ENCODE results near the gene NR1I3.
A peak's percentile ranks its signal among the peaks of the same experiment; 100 is the strongest.

Gene NR1I3

GRCh38 chr1:161192476-161193465 lies 45.2 kb downstream of the NR1I3 start:
- Histone ChIP-seq H3K79me1 (ENCODE audit: low read depth, low read length) (no peaks in the 10 kb centered on the region), H2AK5ac (ENCODE audit: low read depth, low read length) (no peak overlapping the region), H3K9me3 (replicated peaks in 1 of 2; ENCODE audit: control insufficient read depth in 2 of 2, insufficient read depth in 1 of 2, low read depth in 1 of 2, low read length in 2 of 2) (no peaks in the 10 kb centered on the region), H3K4me3 (ENCODE audit: low read length in 2 of 2) (no peak overlapping the region), H4K91ac (ENCODE audit: low read depth, low read length, poor library complexity) (no peak overlapping the region), H2BK120ac (ENCODE audit: low read depth, low read length) (no peak overlapping the region), H3K4me2 (ENCODE audit: insufficient read depth, low read length, poor library complexity, severe bottlenecking) (no peak overlapping the region), H2BK15ac (ENCODE audit: low read length) (peak overlapping the region; percentile 2), H3K27me3 (ENCODE audit: control insufficient read depth in 3 of 3, insufficient read depth in 3 of 3, low read depth in 1 of 3, low read length in 3 of 3) (no peaks in the 10 kb centered on the region), H3K23ac (ENCODE audit: low read depth, low read length, poor library complexity) (no peak overlapping the region), H3K4me1 (ENCODE audit: control insufficient read depth in 2 of 2, insufficient read depth in 1 of 2, low read depth in 1 of 2, low read length in 2 of 2) (peaks cover 9 to 12% of the 10 kb centered on the region in 2 donors), H4K8ac (ENCODE audit: low read depth, low read length) (no peak overlapping the region), H3K4ac (ENCODE audit: low read length) (no peak overlapping the region), H3K27ac (replicated peaks; ENCODE audit: low read length) (no peak overlapping the region), H2AFZ (ENCODE audit: low read length) (peak overlapping the region; percentile 88), H2BK5ac (ENCODE audit: low read length) (no peak overlapping the region), H2BK12ac (ENCODE audit: low read length) (no peak overlapping the region), H3K36me3 (replicated peaks in 1 of 2; ENCODE audit: control insufficient read depth in 2 of 2, insufficient read depth in 2 of 2, low read length in 2 of 2) (peaks cover 0 to 3% of the 10 kb centered on the region in 2 donors), H3K9ac (ENCODE audit: low read depth, low read length, poor library complexity) (no peak overlapping the region), H3K18ac (ENCODE audit: low read length) (no peak overlapping the region), H3K14ac (ENCODE audit: low read length) (no peak overlapping the region)
- DNase-seq (ENCODE audit: low spot score), result no peak
- no CpG with 5 or more reads among the region's 15 CpGs for WGBS, 2 donors (ENCODE audit: extremely low coverage in 2 of 2, insufficient read length in 2 of 2, insufficient replicate concordance in 1 of 2)

DNA sequence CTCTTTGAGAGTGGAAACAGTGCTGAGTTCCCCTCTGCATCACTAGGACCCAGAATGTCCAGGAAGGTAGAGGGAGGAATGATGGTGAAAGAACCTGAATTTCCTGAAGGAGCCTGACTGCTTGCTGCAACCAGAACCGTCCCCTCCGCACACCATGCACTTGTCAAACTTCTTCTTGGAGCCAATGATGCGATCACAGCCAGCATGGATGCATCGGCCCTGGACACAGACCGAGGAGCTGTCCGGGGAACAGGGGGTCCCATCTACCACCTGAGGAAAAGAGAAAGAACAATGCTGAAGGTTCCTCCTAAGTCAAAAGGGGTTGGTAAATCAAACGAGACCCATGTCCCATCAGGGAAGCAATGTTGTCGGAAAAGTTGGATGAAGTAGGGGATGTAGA lies 46.0 kb downstream of the NR1I3 start:
- Histone ChIP-seq H3K79me1 (ENCODE audit: low read depth, low read length) (no peaks in the 10 kb centered on the region), H2BK5ac (ENCODE audit: low read length) (no peak overlapping the region), H3K4me1 (ENCODE audit: control insufficient read depth in 2 of 2, insufficient read depth in 1 of 2, low read depth in 1 of 2, low read length in 2 of 2) (peaks cover 4 to 6% of the 10 kb centered on the region in 2 donors), H3K4me3 (ENCODE audit: low read length in 2 of 2) (no peak overlapping the region), H3K9me3 (replicated peaks in 1 of 2; ENCODE audit: control insufficient read depth in 2 of 2, insufficient read depth in 1 of 2, low read depth in 1 of 2, low read length in 2 of 2) (no peaks in the 10 kb centered on the region), H3K27me3 (ENCODE audit: control insufficient read depth in 3 of 3, insufficient read depth in 3 of 3, low read depth in 1 of 3, low read length in 3 of 3) (no peaks in the 10 kb centered on the region), H3K9ac (ENCODE audit: low read depth, low read length, poor library complexity) (no peak overlapping the region), H2AK5ac (ENCODE audit: low read depth, low read length) (no peak overlapping the region), H3K27ac (replicated peaks; ENCODE audit: low read length) (no peak overlapping the region), H3K14ac (ENCODE audit: low read length) (no peak overlapping the region), H2AFZ (ENCODE audit: low read length) (peak overlapping the region; percentile 27), H2BK120ac (ENCODE audit: low read depth, low read length) (no peak overlapping the region), H3K4me2 (ENCODE audit: insufficient read depth, low read length, poor library complexity, severe bottlenecking) (no peak overlapping the region), H2BK15ac (ENCODE audit: low read length) (no peak overlapping the region), H4K91ac (ENCODE audit: low read depth, low read length, poor library complexity) (no peak overlapping the region), H3K36me3 (replicated peaks in 1 of 2; ENCODE audit: control insufficient read depth in 2 of 2, insufficient read depth in 2 of 2, low read length in 2 of 2) (peaks cover 0 to 3% of the 10 kb centered on the region in 2 donors), H3K18ac (ENCODE audit: low read length) (no peak overlapping the region), H4K8ac (ENCODE audit: low read depth, low read length) (no peak overlapping the region), H2BK12ac (ENCODE audit: low read length) (no peak overlapping the region), H3K4ac (ENCODE audit: low read length) (no peak overlapping the region), H3K23ac (ENCODE audit: low read depth, low read length, poor library complexity) (no peak overlapping the region)
- DNase-seq (ENCODE audit: low spot score), result no peak
- WGBS, 2 donors (ENCODE audit: extremely low coverage in 2 of 2, insufficient read length in 2 of 2, insufficient replicate concordance in 1 of 2), result no CpG with 5 or more reads among the region's 8 CpGs

GRCh38 chr1:161190962-161191521 lies 47.0 kb downstream of the NR1I3 start:
- no peaks in the 10 kb centered on the region for H3K9me3 ChIP-seq (replicated peaks in 1 of 2; ENCODE audit: control insufficient read depth in 2 of 2, insufficient read depth in 1 of 2, low read depth in 1 of 2, low read length in 2 of 2)
- H3K79me1 ChIP-seq (ENCODE audit: low read depth, low read length), result no peaks in the 10 kb centered on the region
- no peak overlapping the region for H4K8ac ChIP-seq (ENCODE audit: low read depth, low read length)
- peak overlapping the region; percentile 60 for H3K9ac ChIP-seq (ENCODE audit: low read depth, low read length, poor library complexity)
- no peak overlapping the region for H3K23ac ChIP-seq (ENCODE audit: low read depth, low read length, poor library complexity)
- no CpG with 5 or more reads among the region's 22 CpGs for WGBS, 2 donors (ENCODE audit: extremely low coverage in 2 of 2, insufficient read length in 2 of 2, insufficient replicate concordance in 1 of 2)
- H3K4me3 ChIP-seq (ENCODE audit: low read length in 2 of 2), result no peak overlapping the region
- H2BK120ac ChIP-seq (ENCODE audit: low read depth, low read length), result no peak overlapping the region
- H3K27ac ChIP-seq (replicated peaks; ENCODE audit: low read length), result no peak overlapping the region
- H2AFZ ChIP-seq (ENCODE audit: low read length), result peak overlapping the region; percentile 74
- peaks cover 0 to 3% of the 10 kb centered on the region in 2 donors for H3K36me3 ChIP-seq (replicated peaks in 1 of 2; ENCODE audit: control insufficient read depth in 2 of 2, insufficient read depth in 2 of 2, low read length in 2 of 2)
- no peaks in the 10 kb centered on the region for H3K27me3 ChIP-seq (ENCODE audit: control insufficient read depth in 3 of 3, insufficient read depth in 3 of 3, low read depth in 1 of 3, low read length in 3 of 3)
- H3K18ac ChIP-seq (ENCODE audit: low read length), result no peak overlapping the region
- DNase-seq (ENCODE audit: low spot score), result no peak
- peaks cover 0 to 4% of the 10 kb centered on the region in 2 donors for H3K4me1 ChIP-seq (ENCODE audit: control insufficient read depth in 2 of 2, insufficient read depth in 1 of 2, low read depth in 1 of 2, low read length in 2 of 2)
- H3K4me2 ChIP-seq (ENCODE audit: insufficient read depth, low read length, poor library complexity, severe bottlenecking), result no peak overlapping the region
- H3K14ac ChIP-seq (ENCODE audit: low read length), result no peak overlapping the region
- no peak overlapping the region for H2AK5ac ChIP-seq (ENCODE audit: low read depth, low read length)
- peak overlapping the region; percentile 3 for H4K91ac ChIP-seq (ENCODE audit: low read depth, low read length, poor library complexity)
- H2BK15ac ChIP-seq (ENCODE audit: low read length), result no peak overlapping the region
- no peak overlapping the region for H2BK12ac ChIP-seq (ENCODE audit: low read length)
- no peak overlapping the region for H3K4ac ChIP-seq (ENCODE audit: low read length)
- H2BK5ac ChIP-seq (ENCODE audit: low read length), result no peak overlapping the region

- H3K18ac ChIP-seq (ENCODE audit: low read length), result no peak overlapping the region
- no peak overlapping the region for H2BK5ac ChIP-seq (ENCODE audit: low read length)
- H3K79me1 ChIP-seq (ENCODE audit: low read depth, low read length), result no peaks in the 10 kb centered on the region
- H4K8ac ChIP-seq (ENCODE audit: low read depth, low read length), result no peak overlapping the region
- no peak overlapping the region for H4K91ac ChIP-seq (ENCODE audit: low read depth, low read length, poor library complexity)
- H3K4ac ChIP-seq (ENCODE audit: low read length), result no peak overlapping the region
- H2AFZ ChIP-seq (ENCODE audit: low read length), result no peak overlapping the region
- no peak overlapping the region for H2BK120ac ChIP-seq (ENCODE audit: low read depth, low read length)
- no peak overlapping the region for H3K23ac ChIP-seq (ENCODE audit: low read depth, low read length, poor library complexity)
- peaks cover 0 to 3% of the 10 kb centered on the region in 2 donors for H3K36me3 ChIP-seq (replicated peaks in 1 of 2; ENCODE audit: control insufficient read depth in 2 of 2, insufficient read depth in 2 of 2, low read length in 2 of 2)
- DNase-seq (ENCODE audit: low spot score), result no peak
- no peak overlapping the region for H3K14ac ChIP-seq (ENCODE audit: low read length)
- no peak overlapping the region for H2BK12ac ChIP-seq (ENCODE audit: low read length)
- H3K9ac ChIP-seq (ENCODE audit: low read depth, low read length, poor library complexity), result no peak overlapping the region
- H3K4me3 ChIP-seq (ENCODE audit: low read length in 2 of 2), result no peak overlapping the region
- no CpG with 5 or more reads among the region's 5 CpGs for WGBS, 2 donors (ENCODE audit: extremely low coverage in 2 of 2, insufficient read length in 2 of 2, insufficient replicate concordance in 1 of 2)
- no peaks in the 10 kb centered on the region for H3K9me3 ChIP-seq (replicated peaks in 1 of 2; ENCODE audit: control insufficient read depth in 2 of 2, insufficient read depth in 1 of 2, low read depth in 1 of 2, low read length in 2 of 2)
- peaks cover 0 to 4% of the 10 kb centered on the region in 2 donors for H3K4me1 ChIP-seq (ENCODE audit: control insufficient read depth in 2 of 2, insufficient read depth in 1 of 2, low read depth in 1 of 2, low read length in 2 of 2)
- H3K27ac ChIP-seq (replicated peaks; ENCODE audit: low read length), result no peak overlapping the region
- no peaks in the 10 kb centered on the region for H3K27me3 ChIP-seq (ENCODE audit: control insufficient read depth in 3 of 3, insufficient read depth in 3 of 3, low read depth in 1 of 3, low read length in 3 of 3)
- H2AK5ac ChIP-seq (ENCODE audit: low read depth, low read length), result no peak overlapping the region
- H2BK15ac ChIP-seq (ENCODE audit: low read length), result no peak overlapping the region
- H3K4me2 ChIP-seq (ENCODE audit: insufficient read depth, low read length, poor library complexity, severe bottlenecking), result no peak overlapping the region
Measured at GRCh38 chr1:161189036-161189435, 49.0 kb downstream of the NR1I3 start.
